Panc1 (cell line): ENCODE measurements around the gene DRGX. TPM values are rescaled to one million over a fixed set of nuclear protein-coding genes. Genes with fewer than 3 reads are reported as not detected.

Source experiments
- ATAC-seq: fragments of 200-7000 bp; cut with Tn5 transposase; 2 replicates; pipeline ENCODE4 v1.9.1; 2020; ENCODE audit warnings: mild to moderate bottlenecking, moderate library complexity
- BruUV-seq: library from RNA; stranded (reverse); fragments of 400-500 nt; replicated peaks from 2 replicates; lab custom pipeline; 2021; lab: Mats Ljungman, UMichigan
- CTCF ChIA-PET: fragments of 300-600 bp; sonication (Branson Sonifier 250); formaldehyde crosslinking; loops from one replicate; lab custom pipeline; 2022; ENCODE audit warnings: antibody characterized with exemption; lab: Charles Lee
- POLR2A ChIA-PET: fragments of 300-600 bp; sonication (Branson Sonifier 250); formaldehyde crosslinking; loops from one replicate; lab custom pipeline; 2022; ENCODE audit warnings: antibody characterized with exemption; lab: Charles Lee
- DNase-seq: peaks from one replicate; pipeline ENCODE4 v3.0.0-alpha.2; 2010; ENCODE audit warnings: low read depth, low spot score
- H3K27ac ChIP-seq: 2 replicates; pipeline ENCODE4 v1.5.1; 2011; ENCODE audit warnings: mild to moderate bottlenecking, low read length, inconsistent platforms
- H3K27me3 ChIP-seq: fragments of 200-500 bp; sonication (Bioruptor generic); 2 replicates; pipeline ENCODE4 v1.6.0; 2014; ENCODE audit warnings: low read length, inconsistent platforms; ENCODE audit not compliant: control insufficient read depth, insufficient read depth
- H3K36me3 ChIP-seq: fragments of 200-500 bp; sonication (Bioruptor generic); 2 replicates; pipeline ENCODE4 v1.5.1; 2014; ENCODE audit warnings: inconsistent platforms, mild to moderate bottlenecking, low read length, moderate library complexity; ENCODE audit not compliant: control insufficient read depth, insufficient read depth
- H3K4me1 ChIP-seq: 2 replicates; pipeline ENCODE4 v1.5.1; 2011; ENCODE audit warnings: inconsistent platforms, mild to moderate bottlenecking, low read length, moderate library complexity; ENCODE audit not compliant: control insufficient read depth, insufficient read depth
- H3K4me3 ChIP-seq, 2 experiments: 2 replicates each; pipeline ENCODE4 v1.5.1; 2011 to 2012; ENCODE audit warnings: low read depth in 2 of 2, low read length in 2 of 2, mild to moderate bottlenecking in 2 of 2, inconsistent platforms in 1 of 2, moderate library complexity in 1 of 2
- H3K9me3 ChIP-seq: fragments of 200-500 bp; sonication (Bioruptor generic); 2 replicates; pipeline ENCODE4 v1.5.1; 2014; ENCODE audit warnings: low read depth, mild to moderate bottlenecking, inconsistent platforms, low read length, moderate library complexity; ENCODE audit not compliant: control insufficient read depth, insufficient read depth
- POLR2AphosphoS5 ChIP-seq: IDR thresholded peaks from 2 replicates; pipeline ENCODE4 v1.6.1; 2012; ENCODE audit warnings: mild to moderate bottlenecking, low read depth, low read length, moderate library complexity
- SIN3A ChIP-seq: IDR thresholded peaks from 2 replicates; pipeline ENCODE4 v1.6.1; 2012; ENCODE audit warnings: low read depth, mild to moderate bottlenecking, low read length, moderate library complexity, borderline replicate concordance; ENCODE audit not compliant: insufficient read depth
- TCF7L2 ChIP-seq: IDR thresholded peaks from 2 replicates; pipeline ENCODE4 v1.6.1; 2011; ENCODE audit warnings: mild to moderate bottlenecking, low read depth, low read length, inconsistent platforms
- in situ Hi-C: cut with HindIII; loops from 2 replicates; pipeline ENCODE4 v1.10.0; 2016; ENCODE audit warnings: low sequenced_read_pairs, low pct_unique_long_range_greater_than_20kb
- intact Hi-C: fragments of 100-400 bp; cut with micrococcal nuclease; formaldehyde crosslinking; loops from one replicate; pipeline ENCODE4 v1.10.0; 2022; ENCODE audit not compliant: unreplicated experiment
- total RNA-seq: library from RNA; stranded (reverse); gene quantifications from one replicate; pipeline ENCODE4 v1.2.1, GENCODE V29; 2021; ENCODE audit not compliant: unreplicated experiment
- TF ChIP-seq, protein P1 (sequence below): fragments of 450-650 bp; IDR thresholded peaks from 2 replicates; pipeline ENCODE4 v1.5.1; 2017; ENCODE audit warnings: mild to moderate bottlenecking
- TF ChIP-seq, protein P2 (sequence below), 2 experiments: IDR thresholded peaks; 2 replicates each; pipeline ENCODE4 v1.6.1; 2011 to 2012; ENCODE audit warnings: low read depth in 2 of 2, control low read depth in 1 of 2, low read length in 1 of 2, mild to moderate bottlenecking in 1 of 2, moderate library complexity in 1 of 2; ENCODE audit not compliant: insufficient read depth in 1 of 2

The DRGX gene
- total RNA-seq, 1 experiment from 2014 or later: 0.15 TPM

DNA sequence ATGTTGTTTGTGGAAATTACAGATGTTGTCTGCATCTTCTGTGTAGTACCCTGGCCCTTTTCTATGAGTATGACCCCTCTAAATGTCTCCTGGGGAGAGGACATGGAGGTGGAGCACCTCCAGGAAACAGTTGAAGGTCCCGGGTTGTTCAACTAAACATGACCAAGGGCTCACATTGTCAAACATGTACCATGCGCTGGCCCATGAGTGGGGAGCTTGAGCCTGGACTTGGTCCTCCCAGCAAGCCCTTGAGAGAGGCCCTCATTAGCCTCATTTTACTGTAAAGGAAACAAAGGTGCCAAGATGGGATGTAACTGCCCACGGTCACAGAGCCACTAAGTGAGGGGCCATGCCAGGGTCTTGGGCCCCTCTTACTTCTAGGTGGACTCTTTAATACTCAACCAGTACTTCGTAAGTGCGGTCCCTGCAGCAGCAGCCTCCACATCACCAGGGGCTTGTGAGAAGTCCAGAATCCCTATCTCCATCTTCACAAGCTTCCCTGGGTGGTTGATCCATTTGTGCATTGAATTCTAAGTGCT is 65.7 kb downstream of the DRGX start:
- ATAC-seq: no peak

DNA sequence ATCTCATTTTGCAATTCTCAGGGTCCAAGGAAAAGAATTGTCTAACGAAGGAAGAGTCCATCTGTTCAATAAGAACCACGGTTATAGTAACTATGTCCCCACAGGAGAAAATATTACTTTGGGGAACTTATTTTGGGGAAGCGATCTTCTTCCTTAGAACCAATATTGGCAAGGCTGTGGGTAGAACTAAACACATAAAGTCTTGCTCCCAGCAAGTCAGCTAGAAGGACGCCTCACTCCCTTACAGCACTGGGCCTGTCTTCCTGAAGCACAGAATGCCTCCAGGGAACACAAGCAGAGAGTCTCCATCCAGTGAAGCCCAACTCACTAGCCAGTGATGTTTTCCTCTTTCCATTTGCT is 66.8 kb downstream of the DRGX start:
- intact Hi-C loops (no loop called here), in situ Hi-C loops (no loop called here)
- TF ChIP-seq TCF7L2: no peak
- TF ChIP-seq, protein P1, sequence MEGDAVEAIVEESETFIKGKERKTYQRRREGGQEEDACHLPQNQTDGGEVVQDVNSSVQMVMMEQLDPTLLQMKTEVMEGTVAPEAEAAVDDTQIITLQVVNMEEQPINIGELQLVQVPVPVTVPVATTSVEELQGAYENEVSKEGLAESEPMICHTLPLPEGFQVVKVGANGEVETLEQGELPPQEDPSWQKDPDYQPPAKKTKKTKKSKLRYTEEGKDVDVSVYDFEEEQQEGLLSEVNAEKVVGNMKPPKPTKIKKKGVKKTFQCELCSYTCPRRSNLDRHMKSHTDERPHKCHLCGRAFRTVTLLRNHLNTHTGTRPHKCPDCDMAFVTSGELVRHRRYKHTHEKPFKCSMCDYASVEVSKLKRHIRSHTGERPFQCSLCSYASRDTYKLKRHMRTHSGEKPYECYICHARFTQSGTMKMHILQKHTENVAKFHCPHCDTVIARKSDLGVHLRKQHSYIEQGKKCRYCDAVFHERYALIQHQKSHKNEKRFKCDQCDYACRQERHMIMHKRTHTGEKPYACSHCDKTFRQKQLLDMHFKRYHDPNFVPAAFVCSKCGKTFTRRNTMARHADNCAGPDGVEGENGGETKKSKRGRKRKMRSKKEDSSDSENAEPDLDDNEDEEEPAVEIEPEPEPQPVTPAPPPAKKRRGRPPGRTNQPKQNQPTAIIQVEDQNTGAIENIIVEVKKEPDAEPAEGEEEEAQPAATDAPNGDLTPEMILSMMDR: no peak
- TF ChIP-seq, protein P2, sequence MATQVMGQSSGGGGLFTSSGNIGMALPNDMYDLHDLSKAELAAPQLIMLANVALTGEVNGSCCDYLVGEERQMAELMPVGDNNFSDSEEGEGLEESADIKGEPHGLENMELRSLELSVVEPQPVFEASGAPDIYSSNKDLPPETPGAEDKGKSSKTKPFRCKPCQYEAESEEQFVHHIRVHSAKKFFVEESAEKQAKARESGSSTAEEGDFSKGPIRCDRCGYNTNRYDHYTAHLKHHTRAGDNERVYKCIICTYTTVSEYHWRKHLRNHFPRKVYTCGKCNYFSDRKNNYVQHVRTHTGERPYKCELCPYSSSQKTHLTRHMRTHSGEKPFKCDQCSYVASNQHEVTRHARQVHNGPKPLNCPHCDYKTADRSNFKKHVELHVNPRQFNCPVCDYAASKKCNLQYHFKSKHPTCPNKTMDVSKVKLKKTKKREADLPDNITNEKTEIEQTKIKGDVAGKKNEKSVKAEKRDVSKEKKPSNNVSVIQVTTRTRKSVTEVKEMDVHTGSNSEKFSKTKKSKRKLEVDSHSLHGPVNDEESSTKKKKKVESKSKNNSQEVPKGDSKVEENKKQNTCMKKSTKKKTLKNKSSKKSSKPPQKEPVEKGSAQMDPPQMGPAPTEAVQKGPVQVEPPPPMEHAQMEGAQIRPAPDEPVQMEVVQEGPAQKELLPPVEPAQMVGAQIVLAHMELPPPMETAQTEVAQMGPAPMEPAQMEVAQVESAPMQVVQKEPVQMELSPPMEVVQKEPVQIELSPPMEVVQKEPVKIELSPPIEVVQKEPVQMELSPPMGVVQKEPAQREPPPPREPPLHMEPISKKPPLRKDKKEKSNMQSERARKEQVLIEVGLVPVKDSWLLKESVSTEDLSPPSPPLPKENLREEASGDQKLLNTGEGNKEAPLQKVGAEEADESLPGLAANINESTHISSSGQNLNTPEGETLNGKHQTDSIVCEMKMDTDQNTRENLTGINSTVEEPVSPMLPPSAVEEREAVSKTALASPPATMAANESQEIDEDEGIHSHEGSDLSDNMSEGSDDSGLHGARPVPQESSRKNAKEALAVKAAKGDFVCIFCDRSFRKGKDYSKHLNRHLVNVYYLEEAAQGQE (IDR thresholded peaks at IDR 0.05; ENCODE audit: insufficient read depth in 1 of 2, low read depth in 2 of 2, low read length in 1 of 2): no peak
- no peak for TF ChIP-seq SIN3A
- no peak for TF ChIP-seq POLR2AphosphoS5
- CTCF ChIA-PET: no interaction called here
- no peaks in the 10 kb centered on the region for H3K9me3 ChIP-seq
- no peak overlapping the region for H3K27ac ChIP-seq
- H3K27me3 ChIP-seq: peaks cover 3% of the 10 kb centered on the region; the same call in 1 of the 2 replicates
- DNase-seq (no peak), ATAC-seq (no peak)
- no peak overlapping the region for H3K4me3 ChIP-seq
- H3K36me3 ChIP-seq: no peaks in the 10 kb centered on the region
- no TSS peak for BruUV-seq
- no peaks in the 10 kb centered on the region for H3K4me1 ChIP-seq
- POLR2A ChIA-PET: no interaction called here

More for the DNA sequence above, 65.7 kb downstream of the DRGX start:
- no peak for TF ChIP-seq SIN3A
- TF ChIP-seq, protein P1: no peak
- TF ChIP-seq, protein P2 (IDR thresholded peaks at IDR 0.05; ENCODE audit: insufficient read depth in 1 of 2, low read depth in 2 of 2, low read length in 1 of 2): no peak
- TF ChIP-seq POLR2AphosphoS5: no peak
- no peak for TF ChIP-seq TCF7L2
- Histone ChIP-seq H3K36me3 (no peaks in the 10 kb centered on the region), H3K27ac (no peak overlapping the region), H3K9me3 (no peaks in the 10 kb centered on the region), H3K4me1 (no peaks in the 10 kb centered on the region), H3K4me3 (no peak overlapping the region), H3K27me3 (peaks cover 3% of the 10 kb centered on the region; the same call in 1 of the 2 replicates)
- in situ Hi-C loops (no loop called here), intact Hi-C loops (no loop called here)
- no peak for DNase-seq
- BruUV-seq: no TSS peak
- ChIA-PET POLR2A (interaction anchor here (0.7 kb wide), 1 partner anchor 210 kb away, joined by 5 read pairs; no protein-coding TSS in a partner anchor), CTCF (no interaction called here)
